ENCODE measurements around the gene PI4KA.
"Not testable (repeated sequence)": the region's sequence is repeated elsewhere in the genome, so short reads cannot be mapped to it uniquely, and the experiment has no call there.

The PI4KA gene

GRCh38 chr22:20687356-20688172, 171.0 kb downstream of the PI4KA start:
- not testable (repeated sequence) for DNase-seq

GRCh38 chr22:20685764-20686163, 172.8 kb downstream of the PI4KA start:
- DNase-seq = not testable (repeated sequence)

- not testable (repeated sequence) for DNase-seq
Observed at GRCh38 chr22:20678792-20679435, 179.7 kb downstream of the PI4KA start.

- no peak for DNase-seq
Observed at GRCh38 chr22:20677684-20678242, 180.8 kb downstream of the PI4KA start.

GRCh38 chr22:20675613-20676012, 183.0 kb downstream of the PI4KA start:
- not testable (repeated sequence) for DNase-seq

- DNase-seq = no peak
Observed at GRCh38 chr22:20674998-20675397, 183.6 kb downstream of the PI4KA start.

GRCh38 chr22:20673295-20674195, 185.1 kb downstream of the PI4KA start:
- no peak for DNase-seq

- no peak for DNase-seq
Observed at GRCh38 chr22:20672732-20673131, 185.9 kb downstream of the PI4KA start.

- DNase-seq = no peak
Observed at GRCh38 chr22:20672082-20672424, 186.6 kb downstream of the PI4KA start.

- DNase-seq = no peak
Observed at GRCh38 chr22:20671409-20672081, 187.1 kb downstream of the PI4KA start.

- not testable (repeated sequence) for DNase-seq
Observed at GRCh38 chr22:20670457-20671261, 188.0 kb downstream of the PI4KA start.

- not testable (repeated sequence) for DNase-seq
Observed at GRCh38 chr22:20669884-20670283, 188.7 kb downstream of the PI4KA start.

GRCh38 chr22:20669471-20669870, 189.1 kb downstream of the PI4KA start:
- not testable (repeated sequence) for DNase-seq

- DNase-seq = not testable (repeated sequence)
Observed at GRCh38 chr22:20668769-20669168, 189.8 kb downstream of the PI4KA start.

- not testable (repeated sequence) for DNase-seq
Observed at GRCh38 chr22:20668226-20668625, 190.4 kb downstream of the PI4KA start.

- DNase-seq = not testable (repeated sequence)
Observed at GRCh38 chr22:20667548-20667947, 191.1 kb downstream of the PI4KA start.

GRCh38 chr22:20666560-20666959, 192.1 kb downstream of the PI4KA start:
- DNase-seq = no peak

- no peak for DNase-seq
Observed at GRCh38 chr22:20664594-20664959, 194.0 kb downstream of the PI4KA start.

GRCh38 chr22:20663941-20664593, 194.5 kb downstream of the PI4KA start:
- no peak for DNase-seq

GRCh38 chr22:20663137-20663828, 195.3 kb downstream of the PI4KA start:
- no peak for DNase-seq
